Activated CD4-positive, alpha-beta memory T cell treated with anti-CD3 and anti-CD28 coated beads for 36 hours (primary cell): ENCODE results near the gene PRDM1. TPM values are rescaled to one million over a fixed set of nuclear protein-coding genes. Genes with fewer than 3 reads are reported as not detected.

Source experiments
- CTCF ChIA-PET: fragments of 350-600 bp; sonication (Branson Sonifier 250); formaldehyde crosslinking; loops from one replicate; lab custom pipeline; 2021; ENCODE audit warnings: antibody characterized with exemption, inconsistent platforms; lab: Charles Lee
- POLR2A ChIA-PET: fragments of 350-600 bp; sonication (Branson Sonifier 250); formaldehyde crosslinking; loops from one replicate; lab custom pipeline; 2021; ENCODE audit warnings: antibody characterized with exemption; lab: Charles Lee
- DNase-seq: peaks from one replicate; pipeline ENCODE4 v3.0.0-alpha.2; 2020
- H3K27ac Mint-ChIP-seq: one replicate; pipeline ENCODE4 v1.8.0; 2021; ENCODE audit warnings: mixed read lengths
- H3K27me3 Mint-ChIP-seq: one replicate; pipeline ENCODE4 v1.8.0; 2021; ENCODE audit warnings: mixed read lengths
- H3K36me3 Mint-ChIP-seq: one replicate; pipeline ENCODE4 v1.8.0; 2021; ENCODE audit warnings: mixed read lengths
- H3K4me1 Mint-ChIP-seq: one replicate; pipeline ENCODE4 v1.8.0; 2021; ENCODE audit warnings: low read depth, mixed read lengths
- H3K4me3 Mint-ChIP-seq: one replicate; pipeline ENCODE4 v1.8.0; 2021; ENCODE audit warnings: mild to moderate bottlenecking, mixed read lengths
- H3K9me3 Mint-ChIP-seq: one replicate; pipeline ENCODE4 v1.8.0; 2021; ENCODE audit warnings: mixed read lengths
- intact Hi-C: fragments of 100-400 bp; cut with micrococcal nuclease; formaldehyde crosslinking; loops from one replicate; pipeline ENCODE4 v1.15.1; 2023
- total RNA-seq, 2 experiments: library from RNA; stranded (reverse); gene quantifications; one replicate each; pipeline ENCODE4 v1.2.3, GENCODE V29; 2021

Gene PRDM1
- total RNA-seq, 2 experiments from 2014 or later: 70.9 to 78.9 TPM

GRCh38 chr6:106074146-106074545 is 12.0 kb upstream of the PRDM1 start:
- CTCF ChIA-PET: no interaction called here
- H3K9me3 Mint-ChIP-seq: no peaks in the 10 kb centered on the region
- H3K4me1 Mint-ChIP-seq: peaks cover 2% of the 10 kb centered on the region
- H3K4me3 Mint-ChIP-seq: no peak overlapping the region
- intact Hi-C loops: no loop called here
- no peaks in the 10 kb centered on the region for H3K36me3 Mint-ChIP-seq
- POLR2A ChIA-PET: no interaction called here
- no peak overlapping the region for H3K27ac Mint-ChIP-seq
- no peaks in the 10 kb centered on the region for H3K27me3 Mint-ChIP-seq
- no peak for DNase-seq

GRCh38 chr6:106076139-106076538 is 10.0 kb upstream of the PRDM1 start:
- Mint-ChIP-seq H3K9me3 (no peaks in the 10 kb centered on the region), H3K4me1 (peaks cover 4% of the 10 kb centered on the region), H3K27me3 (no peaks in the 10 kb centered on the region), H3K4me3 (no peak overlapping the region), H3K36me3 (no peaks in the 10 kb centered on the region), H3K27ac (no peak overlapping the region)
- DNase-seq: no peak
- intact Hi-C loops: no loop called here
- ChIA-PET POLR2A (interaction anchor here (0.6 kb wide), 1 partner anchor 562 kb away, joined by 3 read pairs; no protein-coding TSS in a partner anchor), CTCF (no interaction called here)

- ChIA-PET POLR2A (no interaction called here), CTCF (no interaction called here)
- Mint-ChIP-seq H3K27me3 (no peaks in the 10 kb centered on the region), H3K27ac (no peak overlapping the region), H3K4me1 (peaks cover 4% of the 10 kb centered on the region), H3K9me3 (no peaks in the 10 kb centered on the region), H3K36me3 (no peaks in the 10 kb centered on the region), H3K4me3 (no peak overlapping the region)
- intact Hi-C loops: no loop called here
- no peak for DNase-seq
Measured at GRCh38 chr6:106077170-106077569, 9.0 kb upstream of the PRDM1 start.

DNA sequence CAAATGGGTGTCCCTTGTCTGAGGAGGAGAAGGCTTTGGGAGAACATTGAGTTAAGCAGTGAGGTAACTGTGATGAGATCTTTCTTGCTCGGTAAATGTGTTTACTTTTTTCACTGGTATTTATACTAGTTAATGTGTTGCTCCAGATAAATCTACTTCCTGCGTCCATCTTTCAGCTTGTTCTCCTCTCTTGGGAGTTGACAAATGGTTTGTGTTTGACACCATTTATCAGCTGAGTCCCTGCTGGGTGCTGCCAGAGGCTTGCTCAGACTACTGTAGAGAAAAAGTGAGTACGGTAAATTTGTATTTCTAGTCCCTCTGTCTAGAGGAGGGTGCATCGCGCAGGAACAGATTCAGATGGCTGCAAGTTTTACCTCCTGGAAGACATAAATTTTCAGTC is 8.3 kb upstream of the PRDM1 start:
- POLR2A ChIA-PET: no interaction called here
- H3K36me3 Mint-ChIP-seq: no peaks in the 10 kb centered on the region
- no peak for DNase-seq
- CTCF ChIA-PET: no interaction called here
- no peak overlapping the region for H3K27ac Mint-ChIP-seq
- H3K27me3 Mint-ChIP-seq: no peaks in the 10 kb centered on the region
- intact Hi-C loops: no loop called here
- H3K9me3 Mint-ChIP-seq: no peaks in the 10 kb centered on the region
- H3K4me1 Mint-ChIP-seq: peaks cover 8% of the 10 kb centered on the region
- no peak overlapping the region for H3K4me3 Mint-ChIP-seq

DNA sequence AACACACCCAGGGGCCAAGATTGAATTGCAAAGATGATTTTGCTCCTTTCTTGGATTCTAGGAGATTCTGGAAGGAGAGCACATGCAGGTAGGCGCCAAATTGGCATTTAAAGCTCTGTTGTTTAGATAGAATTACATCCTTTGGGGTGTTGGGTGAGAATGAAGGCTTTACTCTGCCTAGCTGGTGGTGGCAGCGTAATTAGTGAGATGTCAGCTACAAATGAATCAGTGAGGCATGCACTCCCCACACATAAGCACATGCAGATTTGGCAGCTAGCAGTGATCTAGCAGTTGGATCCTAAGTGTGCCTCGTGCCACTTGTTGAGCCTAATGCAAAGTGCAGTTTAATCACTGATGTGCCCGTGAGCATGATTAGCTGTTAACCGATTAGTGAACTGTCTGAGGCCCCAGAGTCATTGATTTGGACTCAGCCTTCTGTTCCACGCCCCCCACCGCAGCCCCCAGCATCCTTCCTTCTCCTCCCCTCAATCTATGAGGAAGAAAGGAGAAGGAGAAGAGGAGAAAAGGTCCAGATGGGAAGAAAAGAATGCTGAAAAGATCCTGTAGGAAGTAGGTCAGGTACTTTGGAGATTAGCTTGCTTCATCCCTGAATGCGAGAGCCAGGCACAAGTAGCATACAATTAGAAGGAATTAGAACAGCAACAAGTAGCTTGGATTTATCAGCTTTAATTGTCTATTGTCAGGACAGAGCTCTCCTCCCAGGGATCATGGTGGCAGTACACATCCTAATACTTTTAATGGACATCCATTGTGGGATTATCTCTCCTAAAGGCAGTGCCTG is 6.0 kb upstream of the PRDM1 start:
- ChIA-PET POLR2A (interaction anchor here (0.6 kb wide), 1 partner anchor 18 kb away, joined by 3 read pairs; no protein-coding TSS in a partner anchor), CTCF (interaction anchor here (0.8 kb wide), 1 partner anchor 143 kb away, joined by 3 read pairs; no protein-coding TSS in a partner anchor)
- Mint-ChIP-seq H3K4me1 (peaks cover 30% of the 10 kb centered on the region), H3K36me3 (no peaks in the 10 kb centered on the region), H3K27ac (no peak overlapping the region), H3K4me3 (no peak overlapping the region), H3K9me3 (no peaks in the 10 kb centered on the region), H3K27me3 (no peaks in the 10 kb centered on the region)
- DNase-seq: no peak
- intact Hi-C loops: loop anchor here (5.0 to 10.0 kb wide), 5 partner anchors 208 to 625 kb away; no protein-coding TSS in a partner anchor

GRCh38 chr6:106080763-106081095 is 5.4 kb upstream of the PRDM1 start:
- POLR2A ChIA-PET: interaction anchor here (0.6 kb wide), 1 partner anchor 17 kb away, joined by 3 read pairs; no protein-coding TSS in a partner anchor
- CTCF ChIA-PET: no interaction called here
- no peaks in the 10 kb centered on the region for H3K36me3 Mint-ChIP-seq
- DNase-seq: no peak
- no peaks in the 10 kb centered on the region for H3K9me3 Mint-ChIP-seq
- H3K27ac Mint-ChIP-seq: no peak overlapping the region
- H3K4me3 Mint-ChIP-seq: no peak overlapping the region
- no peaks in the 10 kb centered on the region for H3K27me3 Mint-ChIP-seq
- intact Hi-C loops: loop anchor here (5.0 to 10.0 kb wide), 5 partner anchors 208 to 626 kb away; no protein-coding TSS in a partner anchor
- peaks cover 36% of the 10 kb centered on the region for H3K4me1 Mint-ChIP-seq

GRCh38 chr6:106081715-106082114 is 4.4 kb upstream of the PRDM1 start:
- no peaks in the 10 kb centered on the region for H3K9me3 Mint-ChIP-seq
- H3K27ac Mint-ChIP-seq: no peak overlapping the region
- POLR2A ChIA-PET: interaction anchor here (1.0 kb wide), 1 partner anchor 181 kb away, joined by 3 read pairs; no protein-coding TSS in a partner anchor
- no peaks in the 10 kb centered on the region for H3K27me3 Mint-ChIP-seq
- H3K36me3 Mint-ChIP-seq: no peaks in the 10 kb centered on the region
- no peak for DNase-seq
- intact Hi-C loops: loop anchor here (2.0 to 10.0 kb wide), 7 partner anchors 99 to 627 kb away; no protein-coding TSS in a partner anchor
- no peak overlapping the region for H3K4me3 Mint-ChIP-seq
- H3K4me1 Mint-ChIP-seq: peaks cover 41% of the 10 kb centered on the region
- CTCF ChIA-PET: interaction anchor here (1.3 kb wide), 1 partner anchor 650 kb away, joined by 3 read pairs; no protein-coding TSS in a partner anchor

DNA sequence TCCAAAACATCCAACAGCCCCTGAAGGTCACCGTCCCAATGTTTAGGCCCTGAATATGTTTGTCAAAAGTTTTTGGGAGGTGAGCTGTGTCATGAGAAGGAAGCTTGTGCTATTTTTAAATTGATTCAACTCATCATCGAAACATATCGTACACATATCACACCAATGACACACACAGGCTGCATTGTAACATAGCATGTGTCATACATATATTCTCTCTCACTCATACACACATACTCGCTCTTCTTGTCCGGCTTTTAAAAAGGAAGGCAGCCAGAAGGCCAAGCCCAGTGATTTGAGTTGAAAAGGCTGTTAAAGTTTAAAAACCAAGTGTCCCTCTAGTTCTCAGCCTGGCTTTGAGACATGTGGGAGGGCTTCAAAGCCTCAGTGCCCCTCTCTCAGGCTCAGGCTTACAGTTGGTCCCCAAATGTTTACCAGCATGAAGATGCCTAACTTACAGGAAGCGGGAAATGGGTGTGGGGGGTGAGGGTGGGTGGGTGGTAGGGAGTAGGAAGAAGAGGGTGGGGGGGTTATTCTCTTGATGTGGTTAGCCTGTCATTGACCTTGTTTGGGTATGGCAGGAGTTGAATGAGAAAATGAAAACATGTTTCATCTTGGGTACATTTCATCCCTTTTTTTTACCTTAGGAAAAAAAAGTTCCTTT is 3.3 kb upstream of the PRDM1 start:
- Mint-ChIP-seq H3K4me3 (peak overlapping the region; percentile 45), H3K9me3 (no peaks in the 10 kb centered on the region), H3K36me3 (peaks cover 8% of the 10 kb centered on the region), H3K27me3 (peaks cover 2% of the 10 kb centered on the region), H3K4me1 (peaks cover 45% of the 10 kb centered on the region), H3K27ac (peak overlapping the region; percentile 82)
- ChIA-PET POLR2A (interaction anchor here (0.6 to 3.1 kb wide), 17 partner anchors 10 to 272 kb away, joined by 3 to 42 read pairs (median 4); no protein-coding TSS in a partner anchor), CTCF (interaction anchor here (0.7 to 2.6 kb wide), 9 partner anchors 10 to 651 kb away, joined by 3 to 19 read pairs (median 3); no protein-coding TSS in a partner anchor)
- DNase-seq: no peak
- intact Hi-C loops: loop anchor here (1.0 to 10.0 kb wide), 9 partner anchors 81 to 628 kb away; no protein-coding TSS in a partner anchor

DNA sequence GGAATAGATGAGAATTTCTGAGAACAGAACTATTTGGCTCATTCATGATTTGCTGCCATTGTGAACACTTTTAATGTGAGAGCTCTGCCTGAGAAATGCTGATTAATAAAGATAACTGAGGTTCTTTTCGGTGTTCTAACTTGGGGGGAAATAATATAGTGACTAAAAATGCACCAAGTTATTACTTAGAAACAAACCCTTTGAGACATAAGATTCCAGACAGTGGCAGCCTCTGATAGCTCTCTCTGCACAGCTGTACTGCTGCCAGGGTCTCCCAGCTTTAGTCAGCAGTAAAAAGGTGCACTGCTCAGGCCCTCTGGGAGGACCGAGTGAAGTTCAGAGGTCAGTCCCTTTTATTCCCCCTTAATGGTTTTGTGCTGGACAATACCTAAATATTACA is 2.5 kb upstream of the PRDM1 start:
- intact Hi-C loops: loop anchor here (1.0 to 10.0 kb wide), 9 partner anchors 81 to 629 kb away; no protein-coding TSS in a partner anchor
- DNase-seq: peak; percentile 56
- ChIA-PET POLR2A (interaction anchor here (0.6 to 3.1 kb wide), 15 partner anchors 10 to 273 kb away, joined by 3 to 42 read pairs (median 4); no protein-coding TSS in a partner anchor), CTCF (interaction anchor here (0.6 to 2.6 kb wide), 13 partner anchors 10 to 356 kb away, joined by 3 to 19 read pairs (median 3); no protein-coding TSS in a partner anchor)
- H3K36me3 Mint-ChIP-seq: peaks cover 16% of the 10 kb centered on the region
- H3K27ac Mint-ChIP-seq: peak overlapping the region; percentile 82
- H3K4me3 Mint-ChIP-seq: peak overlapping the region; percentile 39
- H3K27me3 Mint-ChIP-seq: peaks cover 2% of the 10 kb centered on the region
- peaks cover 53% of the 10 kb centered on the region for H3K4me1 Mint-ChIP-seq
- H3K9me3 Mint-ChIP-seq: no peaks in the 10 kb centered on the region

DNA sequence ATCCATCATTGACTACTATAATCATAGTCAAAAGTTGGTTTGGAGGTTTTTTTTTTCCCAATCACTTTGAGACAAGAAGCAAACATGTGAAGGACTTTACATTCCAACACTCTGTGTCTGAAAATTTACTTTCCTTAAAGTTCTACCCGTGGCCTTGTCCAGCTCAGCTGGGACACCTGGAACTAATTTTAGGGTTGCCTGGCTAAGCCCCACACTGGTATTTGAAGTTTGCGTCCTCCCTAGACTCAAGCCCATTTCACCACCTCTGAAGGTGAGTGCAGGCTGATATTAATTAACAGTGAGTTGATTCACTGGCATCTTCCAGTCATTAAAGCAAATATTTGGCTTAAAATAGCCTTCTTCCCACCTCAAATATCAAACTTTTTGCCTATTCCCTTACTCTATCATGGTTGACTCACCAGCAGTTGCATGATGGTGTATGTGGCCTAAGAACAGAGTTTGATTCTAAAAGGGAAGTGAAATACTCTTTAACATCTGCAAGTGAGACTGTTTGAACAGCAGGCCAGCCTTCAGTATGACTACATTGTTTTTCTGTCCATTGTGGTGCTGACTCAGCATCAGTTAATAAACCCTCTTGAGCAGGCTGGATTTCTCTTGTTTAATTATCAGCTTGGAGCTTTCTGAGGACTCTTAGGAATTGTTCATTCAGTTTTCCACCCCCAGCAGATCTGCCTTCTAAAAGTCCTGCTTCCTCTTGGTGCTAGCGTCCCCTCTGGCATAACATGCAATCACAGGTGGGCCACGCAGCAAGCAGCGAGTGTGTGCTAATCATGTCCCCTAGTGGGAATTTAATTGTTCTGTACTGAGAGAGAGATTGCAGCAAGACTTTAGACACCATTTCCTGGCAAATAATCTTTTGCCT is 1.8 kb upstream of the PRDM1 start:
- H3K4me3 Mint-ChIP-seq: peak overlapping the region; percentile 18
- peaks cover 23% of the 10 kb centered on the region for H3K36me3 Mint-ChIP-seq
- DNase-seq: no peak
- no peaks in the 10 kb centered on the region for H3K9me3 Mint-ChIP-seq
- ChIA-PET CTCF (interaction anchor here (0.6 to 2.6 kb wide), 12 partner anchors 9 to 357 kb away, joined by 3 to 19 read pairs (median 3); no protein-coding TSS in a partner anchor), POLR2A (interaction anchor here (0.6 to 3.1 kb wide), 15 partner anchors 9 to 274 kb away, joined by 3 to 42 read pairs (median 4); no protein-coding TSS in a partner anchor)
- peak overlapping the region; percentile 82 for H3K27ac Mint-ChIP-seq
- peaks cover 57% of the 10 kb centered on the region for H3K4me1 Mint-ChIP-seq
- intact Hi-C loops: loop anchor here (5.0 to 10.0 kb wide), 5 partner anchors 212 to 630 kb away; no protein-coding TSS in a partner anchor
- peaks cover 2% of the 10 kb centered on the region for H3K27me3 Mint-ChIP-seq
